ENCODE measurements around the gene MAPK8. TPM values are rescaled to one million over a fixed set of nuclear protein-coding genes. Genes with fewer than 3 reads are reported as not detected.

Gene MAPK8
- total RNA-seq, 4 donors from 2014 or later = 27.4 to 43.5 (median 36.5) TPM

DNA sequence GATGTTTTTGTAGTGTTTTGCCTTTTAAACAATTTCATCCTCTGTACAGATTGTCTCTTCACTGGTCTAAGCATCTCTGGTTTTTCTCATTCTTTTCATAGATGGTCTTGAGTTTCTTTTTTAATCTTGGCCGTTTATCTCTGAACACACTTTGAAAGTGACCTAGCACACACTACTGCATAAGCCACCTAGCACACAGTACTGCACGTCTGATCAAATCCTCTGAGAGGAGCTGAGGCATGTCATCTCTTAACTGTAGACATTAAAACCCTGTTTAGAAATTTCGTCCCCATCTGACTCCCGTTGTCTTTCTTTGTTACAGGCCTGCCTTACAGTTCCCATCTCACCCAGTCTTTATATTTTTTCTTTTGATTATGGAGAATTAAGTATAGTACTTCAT is 100.2 kb downstream of the MAPK8 start:
- intact Hi-C loops (cut with DNase I) = no loop called here
- Histone ChIP-seq H3K27me3 (no peaks in the 10 kb centered on the region), H3K36me3 (peaks cover 0 to 35% (median 0%) of the 10 kb centered on the region in 3 donors), H3K4me1 (peaks cover 0 to 13% (median 0%) of the 10 kb centered on the region in 3 donors), H3K4me3 (no peak overlapping the region), H3K27ac (no peak overlapping the region), H3K9me3 (peaks cover 0 to 4% (median 2%) of the 10 kb centered on the region in 3 donors)
- no peak for DNase-seq
- WGBS, 2 donors = 78 to 83% methylated on average over 4 of the region's 4 CpGs
- no peak for TF ChIP-seq POLR2A (IDR thresholded peaks at IDR 0.05)
- no peak for TF ChIP-seq CTCF (IDR thresholded peaks at IDR 0.05)

- intact Hi-C loops (cut with DNase I) = no loop called here
- Histone ChIP-seq H3K36me3 (peaks cover 0 to 52% (median 0%) of the 10 kb centered on the region in 3 donors), H3K4me1 (peaks cover 0 to 19% (median 0%) of the 10 kb centered on the region in 3 donors), H3K27me3 (no peaks in the 10 kb centered on the region), H3K9me3 (peaks cover 0 to 18% (median 15%) of the 10 kb centered on the region in 3 donors), H3K4me3 (no peak overlapping the region), H3K27ac (no peak overlapping the region)
- DNase-seq = no peak
- TF ChIP-seq CTCF (IDR thresholded peaks at IDR 0.05) (no peak), POLR2A (IDR thresholded peaks at IDR 0.05) (no peak)
- 95 to 97% methylated on average over 6 of the region's 6 CpGs for WGBS, 2 donors
These were observed 104.0 kb downstream of the MAPK8 start for GRCh38 chr10:48410503-48410902.

GRCh38 chr10:48411510-48411909 is 105.0 kb downstream of the MAPK8 start:
- 97 to 100% methylated on average over 2 of the region's 2 CpGs for WGBS, 2 donors
- Histone ChIP-seq H3K4me1 (peaks cover 0 to 11% (median 0%) of the 10 kb centered on the region in 3 donors), H3K9me3 (peaks cover 0 to 18% (median 15%) of the 10 kb centered on the region in 3 donors), H3K27me3 (no peaks in the 10 kb centered on the region), H3K4me3 (no peak overlapping the region), H3K27ac (no peak overlapping the region), H3K36me3 (peaks cover 0 to 52% (median 0%) of the 10 kb centered on the region in 3 donors)
- TF ChIP-seq CTCF (IDR thresholded peaks at IDR 0.05) (no peak), POLR2A (IDR thresholded peaks at IDR 0.05) (no peak)
- intact Hi-C loops (cut with DNase I) = no loop called here
- no peak for DNase-seq

- Histone ChIP-seq H3K4me3 (no peak overlapping the region), H3K36me3 (peaks cover 0 to 52% (median 0%) of the 10 kb centered on the region in 3 donors), H3K27ac (no peak overlapping the region), H3K4me1 (peaks cover 0 to 8% (median 0%) of the 10 kb centered on the region in 3 donors), H3K27me3 (no peaks in the 10 kb centered on the region), H3K9me3 (peaks cover 0 to 18% (median 15%) of the 10 kb centered on the region in 3 donors)
- TF ChIP-seq CTCF (IDR thresholded peaks at IDR 0.05) = no peak
- no peak for TF ChIP-seq POLR2A (IDR thresholded peaks at IDR 0.05)
- DNase-seq = no peak
- intact Hi-C loops (cut with DNase I) = no loop called here
- WGBS, 2 donors = 91 to 96% methylated on average over 3 of the region's 3 CpGs
These were observed 105.6 kb downstream of the MAPK8 start for GRCh38 chr10:48412081-48412480.

DNA sequence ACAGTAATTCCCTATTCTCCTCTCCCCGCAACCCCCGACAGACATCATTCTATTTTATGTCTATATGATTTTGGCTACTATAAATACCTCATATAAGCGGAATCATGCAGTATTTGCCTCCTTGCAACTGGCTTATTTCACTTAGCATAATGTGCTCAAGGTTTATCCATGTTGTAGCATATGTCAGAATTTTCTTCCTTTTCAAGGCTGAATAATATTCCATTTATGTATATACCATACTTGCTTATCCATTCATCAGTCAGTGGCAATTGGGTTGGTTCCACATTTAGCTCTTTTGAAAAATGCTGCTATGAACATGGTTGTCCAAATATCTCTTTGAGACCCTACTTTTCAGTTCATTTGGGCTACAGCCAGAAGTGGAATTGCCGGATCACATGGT is 106.5 kb downstream of the MAPK8 start:
- H3K4me3 ChIP-seq = no peak overlapping the region
- DNase-seq = no peak
- intact Hi-C loops (cut with DNase I) = no loop called here
- peaks cover 0 to 18% (median 15%) of the 10 kb centered on the region in 3 donors for H3K9me3 ChIP-seq
- no peak overlapping the region for H3K27ac ChIP-seq
- H3K27me3 ChIP-seq = no peaks in the 10 kb centered on the region
- H3K4me1 ChIP-seq = peaks cover 0 to 16% (median 0%) of the 10 kb centered on the region in 3 donors
- peaks cover 0 to 52% (median 0%) of the 10 kb centered on the region in 3 donors for H3K36me3 ChIP-seq
- TF ChIP-seq CTCF (IDR thresholded peaks at IDR 0.05) (no peak), POLR2A (IDR thresholded peaks at IDR 0.05) (no peak)
- WGBS, 2 donors = 96 to 99% methylated on average over 4 of the region's 4 CpGs
